GM21619 (cell line): ENCODE measurements around the gene PUS1.

Source experiments
- ATAC-seq: cut with Tn5 transposase; IDR thresholded peaks from one replicate; pipeline ENCODE4 v1.9.1; 2021; ENCODE audit not compliant: unreplicated experiment

Gene PUS1

GRCh38 chr12:131902332-131903241, 26.5 kb upstream of the PUS1 start:
- no peak for ATAC-seq

- no peak for ATAC-seq
Observed at GRCh38 chr12:131903270-131904255, 25.5 kb upstream of the PUS1 start.

GRCh38 chr12:131904346-131904745, 24.7 kb upstream of the PUS1 start:
- no peak for ATAC-seq

- no peak for ATAC-seq
Observed at GRCh38 chr12:131905081-131905629, 23.9 kb upstream of the PUS1 start.

- ATAC-seq = no peak
Observed at GRCh38 chr12:131905630-131906091, 23.4 kb upstream of the PUS1 start.

- no peak for ATAC-seq
Observed at GRCh38 chr12:131907379-131908091, 21.5 kb upstream of the PUS1 start.

- no peak for ATAC-seq
Observed at GRCh38 chr12:131908092-131909080, 20.7 kb upstream of the PUS1 start.

- no peak for ATAC-seq
Observed at GRCh38 chr12:131909081-131909751, 19.9 kb upstream of the PUS1 start.

- no peak for ATAC-seq
Observed at GRCh38 chr12:131909752-131910219, 19.3 kb upstream of the PUS1 start.

- no peak for ATAC-seq
Observed at GRCh38 chr12:131910302-131911027, 18.6 kb upstream of the PUS1 start.

- ATAC-seq = no peak
Observed at GRCh38 chr12:131911028-131911650, 17.9 kb upstream of the PUS1 start.

- no peak for ATAC-seq
Observed at GRCh38 chr12:131911851-131912477, 17.1 kb upstream of the PUS1 start.

GRCh38 chr12:131912518-131913274, 16.4 kb upstream of the PUS1 start:
- no peak for ATAC-seq

- no peak for ATAC-seq
Observed at GRCh38 chr12:131913666-131914065, 15.4 kb upstream of the PUS1 start.

- ATAC-seq = no peak
Observed at GRCh38 chr12:131914179-131914702, 14.8 kb upstream of the PUS1 start.

- ATAC-seq = no peak
Observed at GRCh38 chr12:131915000-131915689, 13.9 kb upstream of the PUS1 start.
